EH (cell line): ENCODE results near the gene CA4.
A peak's percentile ranks its signal among the peaks of the same experiment; 100 is the strongest.

Experiments used
- DNase-seq: peaks from one replicate; pipeline ENCODE4 v3.0.0-alpha.2; 2015; ENCODE audit warnings: low read depth

Gene CA4

GRCh38 chr17:60155815-60156214, 6.0 kb downstream of the CA4 start:
- DNase-seq, result no peak

GRCh38 chr17:60156746-60157145, 7.0 kb downstream of the CA4 start:
- DNase-seq, result no peak

DNA sequence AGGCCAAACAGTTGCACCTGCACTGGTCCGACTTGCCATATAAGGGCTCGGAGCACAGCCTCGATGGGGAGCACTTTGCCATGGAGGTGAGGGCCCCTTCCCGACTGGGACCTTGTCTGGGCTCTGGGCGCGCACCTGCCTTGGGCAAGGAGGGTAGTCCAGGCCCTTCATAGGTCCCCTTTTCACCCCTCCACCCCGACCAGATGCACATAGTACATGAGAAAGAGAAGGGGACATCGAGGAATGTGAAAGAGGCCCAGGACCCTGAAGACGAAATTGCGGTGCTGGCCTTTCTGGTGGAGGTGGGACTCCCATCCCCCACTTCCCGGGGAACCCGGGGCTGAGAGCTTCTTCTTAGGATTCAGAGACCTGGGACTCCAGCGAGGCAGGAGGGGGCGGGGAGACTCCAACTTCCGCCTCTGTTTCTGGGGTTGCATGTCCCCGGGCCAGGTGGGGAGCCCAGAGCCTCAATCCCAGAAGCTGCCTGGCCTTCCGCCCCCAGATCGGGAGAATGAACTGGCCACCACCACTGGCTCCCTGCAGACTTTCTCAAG, 7.8 kb downstream of the CA4 start:
- no peak for DNase-seq

- peak; percentile 37 for DNase-seq
Measured at GRCh38 chr17:60158751-60159478, 9.1 kb downstream of the CA4 start.

DNA sequence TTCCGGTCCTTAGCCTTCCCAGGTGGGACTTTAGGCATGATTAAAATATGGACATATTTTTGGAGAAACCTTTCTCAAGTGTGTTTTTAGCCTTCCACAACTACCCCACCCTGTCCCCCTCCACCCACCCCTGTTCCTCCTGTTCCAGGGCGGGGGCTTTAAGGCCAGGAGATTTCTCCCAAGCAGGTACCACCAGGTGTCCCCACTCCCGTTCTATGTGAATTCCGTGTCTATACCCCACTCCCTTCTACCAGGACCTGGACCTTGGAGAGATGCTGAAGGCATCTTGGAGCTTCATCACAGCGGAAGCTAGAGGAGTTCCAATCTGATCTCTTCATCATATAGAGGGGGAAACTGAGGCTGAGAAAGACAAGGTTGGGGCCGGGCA, 9.7 kb downstream of the CA4 start:
- no peak for DNase-seq

DNA sequence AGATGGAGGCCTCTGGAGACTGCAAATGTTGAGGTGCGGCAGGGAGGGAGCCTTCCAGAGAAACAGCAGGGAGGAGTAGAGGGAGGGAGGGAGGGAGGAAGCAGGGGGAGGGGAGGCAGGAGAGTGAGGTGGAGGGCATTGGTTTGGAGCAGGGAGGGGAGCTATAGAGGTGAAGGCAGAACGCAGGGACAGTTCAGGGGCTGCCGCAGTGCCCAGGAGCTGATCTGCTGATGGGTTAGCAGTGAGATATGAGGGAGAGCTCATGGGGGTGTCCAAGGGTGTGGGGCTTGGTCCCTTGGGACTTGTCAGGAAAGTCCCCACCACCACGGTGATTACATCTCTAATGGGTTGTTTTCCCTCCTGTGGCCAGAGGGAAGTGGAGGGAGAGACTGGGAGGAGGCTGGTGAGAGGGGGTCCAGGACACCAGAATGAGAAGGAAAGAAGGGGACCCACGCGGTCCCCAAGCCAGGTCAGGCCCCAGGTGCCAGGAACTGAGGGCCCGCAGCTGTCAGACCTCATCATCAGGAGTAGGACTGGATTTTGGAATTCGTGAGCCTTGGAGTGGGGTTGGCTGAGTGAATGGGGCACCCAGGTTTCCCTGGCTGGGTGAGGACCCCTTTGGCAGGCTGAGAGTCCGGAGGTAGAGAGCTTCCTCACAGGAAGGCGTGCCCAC, 11.2 kb downstream of the CA4 start:
- DNase-seq, result no peak

GRCh38 chr17:60161598-60162330, 12.0 kb downstream of the CA4 start:
- DNase-seq, result no peak

DNA sequence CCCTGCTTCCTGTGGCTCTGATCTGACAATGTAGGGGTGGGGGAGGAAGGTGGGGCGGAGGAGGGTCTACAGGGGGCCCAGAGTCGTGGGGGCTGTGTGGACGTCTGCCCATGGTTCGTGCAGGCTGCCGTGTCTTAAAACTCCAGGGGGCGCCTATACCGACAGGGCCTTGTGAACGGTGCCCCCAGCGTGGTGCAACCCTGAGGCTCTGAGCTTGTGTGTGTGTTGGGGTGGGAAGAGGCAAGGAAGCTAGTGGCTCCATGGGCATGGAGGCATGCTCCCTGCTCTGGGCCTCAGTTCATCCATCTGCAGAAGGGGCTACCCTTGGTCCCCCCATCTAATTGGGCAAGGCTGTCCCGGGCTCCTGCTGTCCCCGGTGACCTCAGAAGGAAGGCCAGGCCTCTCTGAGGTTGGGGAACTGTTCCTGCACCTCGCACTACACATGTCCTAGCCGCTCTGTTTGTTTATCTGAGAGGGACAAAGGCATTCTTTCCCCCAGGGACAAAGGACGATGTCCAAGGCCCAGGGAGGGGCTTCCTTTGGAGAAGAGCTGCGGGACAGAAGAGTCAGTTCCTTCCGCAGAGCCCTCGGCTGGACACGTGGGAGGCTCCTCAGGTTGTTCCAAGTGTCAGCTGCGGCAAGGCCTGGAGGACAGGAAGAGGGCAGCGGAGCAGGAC, 13.5 kb downstream of the CA4 start:
- no peak for DNase-seq

GRCh38 chr17:60164164-60164563, 14.4 kb downstream of the CA4 start:
- DNase-seq, result no peak

DNA sequence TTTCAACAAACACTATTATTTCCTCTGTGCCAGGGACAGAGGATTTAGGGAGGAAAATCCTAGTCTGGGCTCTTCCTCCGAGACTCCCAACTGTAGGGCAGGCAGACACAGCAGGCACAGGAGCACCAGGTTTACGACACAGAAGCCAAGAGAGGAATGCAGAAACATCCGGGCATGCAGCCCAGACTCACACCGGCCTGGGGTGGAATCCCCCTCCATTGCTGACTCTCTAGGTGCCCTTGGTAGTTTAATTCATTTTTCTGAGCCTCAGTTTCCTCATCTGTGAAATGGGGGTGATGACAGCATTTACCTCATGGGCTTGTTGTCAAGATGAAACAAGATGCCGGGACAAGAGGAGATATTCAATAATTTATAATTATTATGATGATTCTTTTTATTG, 14.9 kb downstream of the CA4 start:
- DNase-seq, result peak; percentile 31

DNA sequence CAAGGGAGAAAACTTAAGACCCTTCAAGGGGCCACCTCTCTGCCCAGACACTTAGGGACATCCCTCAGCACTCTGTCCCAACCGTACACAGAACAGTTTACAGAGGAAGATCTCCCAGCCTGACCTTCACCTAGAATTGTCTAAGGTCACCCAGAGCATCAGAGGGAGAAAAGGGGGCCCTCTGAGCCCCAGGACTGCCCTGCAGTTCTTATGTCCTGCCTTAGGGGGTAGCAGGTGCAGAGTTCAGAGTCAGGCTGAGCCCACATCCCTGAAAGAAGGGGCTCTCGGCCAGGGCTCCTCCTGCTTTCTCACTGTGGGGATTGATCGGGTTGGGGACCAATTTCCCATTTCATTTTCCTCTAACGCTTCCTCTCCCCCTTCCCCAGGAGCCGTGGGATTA, 15.4 kb downstream of the CA4 start:
- DNase-seq, result no peak

DNA sequence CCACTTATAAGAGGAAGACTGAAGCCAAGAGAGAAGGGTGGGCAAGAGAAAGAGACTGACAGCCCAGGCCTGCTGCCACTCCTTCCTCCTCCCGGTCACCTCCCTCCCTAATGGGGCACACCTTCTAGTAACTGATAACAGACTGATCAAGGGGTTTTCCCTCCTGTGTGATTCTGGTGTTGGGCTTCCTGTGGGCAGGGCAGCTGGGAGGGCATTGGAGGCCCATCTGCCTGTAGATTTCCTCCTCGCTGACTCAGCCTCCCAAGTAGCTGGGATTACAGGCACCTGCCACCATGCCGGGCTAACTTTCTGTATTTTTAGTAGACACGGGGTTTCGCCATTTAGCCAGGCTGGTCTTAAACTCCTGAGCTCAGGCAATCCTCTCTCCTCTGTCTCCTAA, 16.2 kb downstream of the CA4 start:
- DNase-seq, result no peak

- no peak for DNase-seq
Measured at GRCh38 chr17:60167065-60167741, 17.4 kb downstream of the CA4 start.

DNA sequence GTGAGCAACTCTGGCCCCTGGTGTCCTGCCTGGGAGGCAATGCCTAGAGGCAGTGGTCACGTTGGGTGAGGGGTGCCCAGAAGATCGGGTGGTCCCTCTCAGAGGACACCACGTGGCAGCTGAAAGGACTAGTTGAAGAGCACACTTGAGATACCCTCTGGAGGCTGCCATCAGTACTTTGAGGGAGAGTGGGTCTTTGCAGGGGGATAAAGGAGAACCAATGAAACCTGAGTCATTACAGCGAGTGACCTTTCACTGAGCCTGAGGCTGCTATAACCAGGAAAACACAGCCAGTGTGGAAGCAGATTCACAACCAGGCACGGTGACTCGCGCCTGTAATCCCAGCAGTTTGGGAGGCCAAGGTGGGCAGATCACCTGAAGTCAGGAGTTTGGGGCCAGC, 18.9 kb downstream of the CA4 start:
- DNase-seq, result no peak

- DNase-seq, result peak; percentile 67
Measured at GRCh38 chr17:60169921-60170817, 20.4 kb downstream of the CA4 start.

- DNase-seq, result peak; percentile 58
Measured at GRCh38 chr17:60170835-60171752, 21.3 kb downstream of the CA4 start.

DNA sequence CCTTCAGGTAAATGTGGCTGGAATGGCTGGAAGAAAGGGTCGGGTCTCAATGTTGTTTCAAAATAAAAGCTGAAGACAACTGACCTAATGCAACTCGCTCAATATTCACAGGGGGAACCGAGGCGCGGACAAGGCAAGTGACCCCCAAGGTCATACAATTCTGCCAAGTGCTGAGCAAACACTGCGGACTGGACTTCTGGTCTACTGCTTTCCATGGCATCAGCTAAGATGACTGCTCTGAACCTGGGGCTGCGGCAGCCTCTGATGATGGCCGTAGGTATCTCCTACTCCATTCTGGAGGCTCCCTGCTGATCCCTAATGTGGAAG, 21.9 kb downstream of the CA4 start:
- no peak for DNase-seq

DNA sequence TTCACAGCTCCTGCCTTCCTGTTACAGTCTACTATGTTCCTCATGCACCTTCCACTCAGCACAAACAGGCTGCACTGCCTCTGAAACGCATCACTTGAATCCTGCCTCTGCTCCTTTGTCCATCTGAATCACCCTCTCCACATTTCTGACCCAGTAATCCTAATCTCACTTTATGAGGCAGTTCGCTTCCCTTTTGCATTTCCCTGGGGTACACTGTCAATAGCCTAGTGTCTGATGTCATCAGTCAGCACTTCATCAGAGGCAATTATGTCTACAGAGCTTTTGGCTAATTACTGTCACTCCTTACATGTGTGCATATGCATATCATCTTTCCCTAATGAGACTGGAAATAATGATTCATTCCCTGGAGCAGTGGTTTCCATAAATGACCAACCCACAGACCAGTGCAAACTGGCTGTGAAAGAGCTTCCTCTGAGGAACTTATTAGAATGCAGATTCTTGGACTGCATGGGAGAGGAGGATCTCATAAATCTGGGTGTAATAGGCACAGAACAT, 23.6 kb downstream of the CA4 start:
- peak; percentile 73 for DNase-seq

GRCh38 chr17:60174035-60174434, 24.3 kb downstream of the CA4 start:
- DNase-seq, result no peak

DNA sequence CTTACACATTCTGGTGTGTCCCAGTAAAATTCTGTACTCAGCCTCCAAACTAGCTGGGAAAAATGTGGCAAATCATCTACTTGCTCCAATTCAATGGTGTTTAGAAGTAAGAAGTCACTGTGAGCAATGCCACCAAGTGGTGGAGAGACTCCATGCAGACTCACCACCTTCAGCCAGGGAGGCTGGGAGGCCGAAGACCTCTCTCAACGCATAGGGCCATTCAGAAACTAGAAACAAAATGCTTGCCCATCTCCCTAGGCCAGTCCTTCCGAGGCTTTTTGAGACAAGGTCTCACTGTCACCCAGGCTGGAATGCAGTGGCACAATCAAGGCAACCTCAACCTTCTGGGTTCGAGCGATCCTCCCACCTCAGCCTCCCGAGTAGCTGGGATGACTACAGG, 25.0 kb downstream of the CA4 start:
- peak; percentile 41 for DNase-seq
